ENCODE data around the gene FOXK1.
A peak's percentile ranks its signal among the peaks of the same experiment; 100 is the strongest.

Gene FOXK1

DNA sequence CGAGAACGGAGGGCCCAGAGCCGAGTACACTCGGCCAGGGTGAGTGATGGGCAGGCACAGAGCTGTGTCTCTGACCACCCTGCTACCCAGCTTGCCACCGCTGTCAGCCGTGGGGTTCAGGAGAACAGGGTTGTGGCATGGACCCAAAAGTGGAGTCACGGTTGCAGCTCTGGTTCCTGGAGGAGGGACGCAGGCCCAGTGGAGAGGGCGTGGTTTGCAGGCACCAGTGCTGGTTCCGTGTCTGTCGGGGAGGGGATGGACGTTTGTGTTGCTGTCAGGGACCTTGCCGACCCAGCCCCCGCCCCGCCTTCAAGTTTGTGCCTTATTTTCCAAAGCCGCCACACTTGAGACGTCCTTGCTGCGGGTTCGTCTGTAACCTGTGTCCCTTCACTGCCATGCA lies 48.2 kb downstream of the FOXK1 start:
- Histone ChIP-seq H2BK120ac (ENCODE audit: low read depth, low read length) (no peak overlapping the region), H3K36me3 (replicated peaks in 1 of 2; ENCODE audit: control insufficient read depth in 2 of 2, insufficient read depth in 2 of 2, low read length in 2 of 2) (peaks cover 4 to 50% of the 10 kb centered on the region in 2 donors), H2BK12ac (ENCODE audit: low read length) (no peak overlapping the region), H3K4me1 (ENCODE audit: control insufficient read depth in 2 of 2, insufficient read depth in 1 of 2, low read depth in 1 of 2, low read length in 2 of 2) (peaks cover 6 to 9% of the 10 kb centered on the region in 2 donors), H3K27ac (replicated peaks; ENCODE audit: low read length) (no peak overlapping the region), H4K91ac (ENCODE audit: low read depth, low read length, poor library complexity) (no peak overlapping the region), H3K79me1 (ENCODE audit: low read depth, low read length) (peaks cover 5% of the 10 kb centered on the region), H2BK15ac (ENCODE audit: low read length) (no peak overlapping the region), H3K4ac (ENCODE audit: low read length) (no peak overlapping the region), H3K27me3 (ENCODE audit: control insufficient read depth in 3 of 3, insufficient read depth in 3 of 3, low read depth in 1 of 3, low read length in 3 of 3) (no peaks in the 10 kb centered on the region), H3K14ac (ENCODE audit: low read length) (peak overlapping the region; percentile 63), H3K4me3 (ENCODE audit: low read length in 2 of 2) (peak overlapping the region in 1 of 2 donors; percentile 41), H3K9me3 (replicated peaks in 1 of 2; ENCODE audit: control insufficient read depth in 2 of 2, insufficient read depth in 1 of 2, low read depth in 1 of 2, low read length in 2 of 2) (peaks cover 0 to 3% of the 10 kb centered on the region in 2 donors), H3K4me2 (ENCODE audit: insufficient read depth, low read length, poor library complexity, severe bottlenecking) (no peak overlapping the region), H2BK5ac (ENCODE audit: low read length) (no peak overlapping the region), H2AK5ac (ENCODE audit: low read depth, low read length) (peak overlapping the region; percentile 5), H2AFZ (ENCODE audit: low read length) (no peak overlapping the region), H3K18ac (ENCODE audit: low read length) (peak overlapping the region; percentile 67), H3K9ac (ENCODE audit: low read depth, low read length, poor library complexity) (peak overlapping the region; percentile 32), H4K8ac (ENCODE audit: low read depth, low read length) (no peak overlapping the region), H3K23ac (ENCODE audit: low read depth, low read length, poor library complexity) (peak overlapping the region; percentile 52)
- DNase-seq (ENCODE audit: low spot score), result no peak
- no CpG with 5 or more reads among the region's 19 CpGs for WGBS, 2 donors (ENCODE audit: extremely low coverage in 2 of 2, insufficient read length in 2 of 2, insufficient replicate concordance in 1 of 2)

- H3K79me1 ChIP-seq (ENCODE audit: low read depth, low read length), result peaks cover 5% of the 10 kb centered on the region
- no peak overlapping the region for H4K91ac ChIP-seq (ENCODE audit: low read depth, low read length, poor library complexity)
- no peak overlapping the region for H3K4me2 ChIP-seq (ENCODE audit: insufficient read depth, low read length, poor library complexity, severe bottlenecking)
- no peak overlapping the region for H3K4ac ChIP-seq (ENCODE audit: low read length)
- no peak overlapping the region for H2BK5ac ChIP-seq (ENCODE audit: low read length)
- H2AK5ac ChIP-seq (ENCODE audit: low read depth, low read length), result no peak overlapping the region
- no peak overlapping the region for H2AFZ ChIP-seq (ENCODE audit: low read length)
- no peak overlapping the region for H3K9ac ChIP-seq (ENCODE audit: low read depth, low read length, poor library complexity)
- peaks cover 4 to 55% of the 10 kb centered on the region in 2 donors for H3K36me3 ChIP-seq (replicated peaks in 1 of 2; ENCODE audit: control insufficient read depth in 2 of 2, insufficient read depth in 2 of 2, low read length in 2 of 2)
- no peak overlapping the region for H2BK15ac ChIP-seq (ENCODE audit: low read length)
- DNase-seq (ENCODE audit: low spot score), result no peak
- no peak overlapping the region for H4K8ac ChIP-seq (ENCODE audit: low read depth, low read length)
- WGBS, 2 donors (ENCODE audit: extremely low coverage in 2 of 2, insufficient read length in 2 of 2, insufficient replicate concordance in 1 of 2), result no CpG with 5 or more reads among the region's 10 CpGs
- H3K23ac ChIP-seq (ENCODE audit: low read depth, low read length, poor library complexity), result no peak overlapping the region
- peaks cover 0 to 4% of the 10 kb centered on the region in 2 donors for H3K4me1 ChIP-seq (ENCODE audit: control insufficient read depth in 2 of 2, insufficient read depth in 1 of 2, low read depth in 1 of 2, low read length in 2 of 2)
- no peaks in the 10 kb centered on the region for H3K27me3 ChIP-seq (ENCODE audit: control insufficient read depth in 3 of 3, insufficient read depth in 3 of 3, low read depth in 1 of 3, low read length in 3 of 3)
- H2BK120ac ChIP-seq (ENCODE audit: low read depth, low read length), result no peak overlapping the region
- H3K18ac ChIP-seq (ENCODE audit: low read length), result no peak overlapping the region
- H3K4me3 ChIP-seq (ENCODE audit: low read length in 2 of 2), result no peak overlapping the region
- no peak overlapping the region for H3K14ac ChIP-seq (ENCODE audit: low read length)
- no peak overlapping the region for H3K27ac ChIP-seq (replicated peaks; ENCODE audit: low read length)
- no peak overlapping the region for H2BK12ac ChIP-seq (ENCODE audit: low read length)
- peaks cover 0 to 3% of the 10 kb centered on the region in 2 donors for H3K9me3 ChIP-seq (replicated peaks in 1 of 2; ENCODE audit: control insufficient read depth in 2 of 2, insufficient read depth in 1 of 2, low read depth in 1 of 2, low read length in 2 of 2)
Measured at GRCh38 chr7:4730971-4731370, 48.9 kb downstream of the FOXK1 start.

DNA sequence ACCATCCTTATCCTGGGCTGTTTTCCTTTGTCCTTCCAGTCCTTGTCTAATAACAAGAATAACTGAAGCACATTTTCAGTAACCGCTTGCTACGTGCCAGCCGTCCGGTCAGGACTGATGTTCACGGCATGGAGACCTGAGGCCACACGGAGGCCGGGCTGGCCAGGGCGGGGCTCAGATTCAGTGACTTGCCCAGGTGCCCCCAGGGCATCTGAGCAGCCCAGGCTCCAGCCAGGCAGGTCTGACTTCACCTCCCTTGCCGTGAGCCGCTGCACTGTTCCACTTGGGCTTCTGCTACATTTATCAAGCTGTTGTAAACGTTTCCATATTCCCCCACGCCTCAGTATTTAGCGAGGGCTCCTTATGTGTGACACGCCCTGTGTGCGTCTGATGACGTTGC lies 49.7 kb downstream of the FOXK1 start:
- DNase-seq (ENCODE audit: low spot score), result no peak
- Histone ChIP-seq H2BK120ac (ENCODE audit: low read depth, low read length) (no peak overlapping the region), H2AFZ (ENCODE audit: low read length) (no peak overlapping the region), H4K8ac (ENCODE audit: low read depth, low read length) (no peak overlapping the region), H3K27me3 (ENCODE audit: control insufficient read depth in 3 of 3, insufficient read depth in 3 of 3, low read depth in 1 of 3, low read length in 3 of 3) (no peaks in the 10 kb centered on the region), H3K18ac (ENCODE audit: low read length) (no peak overlapping the region), H2AK5ac (ENCODE audit: low read depth, low read length) (no peak overlapping the region), H2BK15ac (ENCODE audit: low read length) (no peak overlapping the region), H3K27ac (replicated peaks; ENCODE audit: low read length) (no peak overlapping the region), H4K91ac (ENCODE audit: low read depth, low read length, poor library complexity) (no peak overlapping the region), H3K36me3 (replicated peaks in 1 of 2; ENCODE audit: control insufficient read depth in 2 of 2, insufficient read depth in 2 of 2, low read length in 2 of 2) (peaks cover 4 to 48% of the 10 kb centered on the region in 2 donors), H3K79me1 (ENCODE audit: low read depth, low read length) (peaks cover 6% of the 10 kb centered on the region), H2BK5ac (ENCODE audit: low read length) (no peak overlapping the region), H3K9me3 (replicated peaks in 1 of 2; ENCODE audit: control insufficient read depth in 2 of 2, insufficient read depth in 1 of 2, low read depth in 1 of 2, low read length in 2 of 2) (peaks cover 0 to 3% of the 10 kb centered on the region in 2 donors), H3K4me3 (ENCODE audit: low read length in 2 of 2) (no peak overlapping the region), H3K4me2 (ENCODE audit: insufficient read depth, low read length, poor library complexity, severe bottlenecking) (no peak overlapping the region), H3K14ac (ENCODE audit: low read length) (no peak overlapping the region), H3K9ac (ENCODE audit: low read depth, low read length, poor library complexity) (no peak overlapping the region), H3K4ac (ENCODE audit: low read length) (no peak overlapping the region), H3K23ac (ENCODE audit: low read depth, low read length, poor library complexity) (no peak overlapping the region), H3K4me1 (ENCODE audit: control insufficient read depth in 2 of 2, insufficient read depth in 1 of 2, low read depth in 1 of 2, low read length in 2 of 2) (peaks cover 0 to 2% of the 10 kb centered on the region in 2 donors), H2BK12ac (ENCODE audit: low read length) (no peak overlapping the region)
- no CpG with 5 or more reads among the region's 16 CpGs for WGBS, 2 donors (ENCODE audit: extremely low coverage in 2 of 2, insufficient read length in 2 of 2, insufficient replicate concordance in 1 of 2)

- no peak for DNase-seq (ENCODE audit: low spot score)
- Histone ChIP-seq H3K4me2 (ENCODE audit: insufficient read depth, low read length, poor library complexity, severe bottlenecking) (no peak overlapping the region), H3K9ac (ENCODE audit: low read depth, low read length, poor library complexity) (peak overlapping the region; percentile 5), H3K4ac (ENCODE audit: low read length) (no peak overlapping the region), H3K23ac (ENCODE audit: low read depth, low read length, poor library complexity) (no peak overlapping the region), H3K18ac (ENCODE audit: low read length) (no peak overlapping the region), H2AFZ (ENCODE audit: low read length) (no peak overlapping the region), H2BK5ac (ENCODE audit: low read length) (no peak overlapping the region), H2BK12ac (ENCODE audit: low read length) (no peak overlapping the region), H3K27ac (replicated peaks; ENCODE audit: low read length) (no peak overlapping the region), H2AK5ac (ENCODE audit: low read depth, low read length) (no peak overlapping the region), H3K79me1 (ENCODE audit: low read depth, low read length) (peaks cover 1% of the 10 kb centered on the region), H3K4me3 (ENCODE audit: low read length in 2 of 2) (no peak overlapping the region), H3K14ac (ENCODE audit: low read length) (no peak overlapping the region), H2BK15ac (ENCODE audit: low read length) (no peak overlapping the region), H3K27me3 (ENCODE audit: control insufficient read depth in 3 of 3, insufficient read depth in 3 of 3, low read depth in 1 of 3, low read length in 3 of 3) (no peaks in the 10 kb centered on the region), H3K36me3 (replicated peaks in 1 of 2; ENCODE audit: control insufficient read depth in 2 of 2, insufficient read depth in 2 of 2, low read length in 2 of 2) (peaks cover 3 to 33% of the 10 kb centered on the region in 2 donors), H4K8ac (ENCODE audit: low read depth, low read length) (no peak overlapping the region), H3K9me3 (replicated peaks in 1 of 2; ENCODE audit: control insufficient read depth in 2 of 2, insufficient read depth in 1 of 2, low read depth in 1 of 2, low read length in 2 of 2) (peaks cover 0 to 7% of the 10 kb centered on the region in 2 donors), H2BK120ac (ENCODE audit: low read depth, low read length) (no peak overlapping the region), H4K91ac (ENCODE audit: low read depth, low read length, poor library complexity) (no peak overlapping the region), H3K4me1 (ENCODE audit: control insufficient read depth in 2 of 2, insufficient read depth in 1 of 2, low read depth in 1 of 2, low read length in 2 of 2) (peaks cover 8% of the 10 kb centered on the region in 2 donors)
- WGBS, 2 donors (ENCODE audit: extremely low coverage in 2 of 2, insufficient read length in 2 of 2, insufficient replicate concordance in 1 of 2), result no CpG with 5 or more reads among the region's 15 CpGs
Measured at GRCh38 chr7:4733936-4734528, 51.9 kb downstream of the FOXK1 start.

Data from neuronal stem cell (in vitro differentiated cells).